Prostate gland (tissue), 2 donors: ENCODE results near the gene ELAVL1. TPM values are rescaled to one million over a fixed set of nuclear protein-coding genes. Genes with fewer than 3 reads are reported as not detected.

Experiments
- DNase-seq: peaks from one replicate; pipeline ENCODE4 v3.0.0-alpha.2; 2019; ENCODE audit warnings: low spot score
- H3K27ac ChIP-seq, 2 donors: fragments of 200-600 bp; sonication (generic); 2 replicates each; pipeline ENCODE4 v1.5.1; 2017 to 2019
- H3K27me3 ChIP-seq: fragments of 200-600 bp; sonication (generic); replicated peaks from 2 replicates; pipeline ENCODE4 v1.5.1; 2019; ENCODE audit not compliant: insufficient read depth
- H3K36me3 ChIP-seq, 2 donors: fragments of 200-600 bp; sonication (generic); 1 replicate in 1 of 2; 2 replicates in 1 of 2; pipeline versions ENCODE4 v1.5.1 to v1.8.1; 2017 to 2019
- H3K4me1 ChIP-seq: fragments of 200-600 bp; sonication (generic); replicated peaks from 2 replicates; pipeline ENCODE4 v1.5.1; 2019
- H3K4me3 ChIP-seq, 2 donors: fragments of 200-600 bp; sonication (generic); 2 replicates each; pipeline ENCODE4 v1.5.1; 2017 to 2019
- H3K9me3 ChIP-seq: fragments of 200-600 bp; sonication (generic); 2 replicates; pipeline ENCODE4 v1.5.1; 2017
- POLR2A ChIP-seq: fragments of 450-650 bp; IDR thresholded peaks from one replicate; pipeline ENCODE4 v1.6.1; 2016; ENCODE audit warnings: antibody characterized with exemption, mild to moderate bottlenecking
- POLR2AphosphoS5 ChIP-seq: sonication (generic); formaldehyde crosslinking; IDR thresholded peaks from one replicate; pipeline ENCODE4 v1.6.1; 2017; ENCODE audit warnings: antibody characterized with exemption
- WGBS: methylation state at CpG from one replicate; pipeline ENCODE4 v1.1.5; 2018; 5-methylcytosine and 5-hydroxymethylcytosine counted together
- intact Hi-C: fragments of 100-400 bp; cut with DNase I; formaldehyde crosslinking; loops from one replicate; pipeline ENCODE4 v1.14.2; 2022
- total RNA-seq, 2 donors: library from RNA; depleted of rRNA; stranded (reverse); fragments of >200 nt; gene quantifications; one replicate each; pipeline ENCODE4 v1.1.0, GENCODE V29; 2016
- TF ChIP-seq, protein P1 (sequence below), 4 experiments: fragments of 200-600 bp in 2 of 4; fragments of 450-650 bp in 2 of 4; sonication (generic) in 2 of 4; IDR thresholded peaks; 1 replicate in 3 of 4; 2 replicates in 1 of 4; pipeline ENCODE4 v1.5.1; 2016 to 2019; ENCODE audit warnings: antibody characterized with exemption in 4 of 4, mild to moderate bottlenecking in 2 of 4, moderate library complexity in 2 of 4

ELAVL1 gene
- total RNA-seq, 2 donors from 2014 or later = 35.6 to 76.9 TPM

- 92% methylated on average over 17 of the region's 18 CpGs for WGBS
- Histone ChIP-seq H3K4me3 (no peak overlapping the region), H3K27ac (no peak overlapping the region), H3K36me3 (peaks cover 11 to 27% of the 10 kb centered on the region in 2 donors), H3K9me3 (no peaks in the 10 kb centered on the region), H3K27me3 (no peaks in the 10 kb centered on the region), H3K4me1 (no peaks in the 10 kb centered on the region)
- DNase-seq = no peak
- TF ChIP-seq POLR2A (no peak), POLR2AphosphoS5 (no peak)
- TF ChIP-seq, protein P1, sequence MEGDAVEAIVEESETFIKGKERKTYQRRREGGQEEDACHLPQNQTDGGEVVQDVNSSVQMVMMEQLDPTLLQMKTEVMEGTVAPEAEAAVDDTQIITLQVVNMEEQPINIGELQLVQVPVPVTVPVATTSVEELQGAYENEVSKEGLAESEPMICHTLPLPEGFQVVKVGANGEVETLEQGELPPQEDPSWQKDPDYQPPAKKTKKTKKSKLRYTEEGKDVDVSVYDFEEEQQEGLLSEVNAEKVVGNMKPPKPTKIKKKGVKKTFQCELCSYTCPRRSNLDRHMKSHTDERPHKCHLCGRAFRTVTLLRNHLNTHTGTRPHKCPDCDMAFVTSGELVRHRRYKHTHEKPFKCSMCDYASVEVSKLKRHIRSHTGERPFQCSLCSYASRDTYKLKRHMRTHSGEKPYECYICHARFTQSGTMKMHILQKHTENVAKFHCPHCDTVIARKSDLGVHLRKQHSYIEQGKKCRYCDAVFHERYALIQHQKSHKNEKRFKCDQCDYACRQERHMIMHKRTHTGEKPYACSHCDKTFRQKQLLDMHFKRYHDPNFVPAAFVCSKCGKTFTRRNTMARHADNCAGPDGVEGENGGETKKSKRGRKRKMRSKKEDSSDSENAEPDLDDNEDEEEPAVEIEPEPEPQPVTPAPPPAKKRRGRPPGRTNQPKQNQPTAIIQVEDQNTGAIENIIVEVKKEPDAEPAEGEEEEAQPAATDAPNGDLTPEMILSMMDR (IDR thresholded peaks at IDR 0.05) = no peak
- intact Hi-C loops = no loop called here
Observed at GRCh38 chr19:7911508-7912143, 93.8 kb downstream of the ELAVL1 start.

DNA sequence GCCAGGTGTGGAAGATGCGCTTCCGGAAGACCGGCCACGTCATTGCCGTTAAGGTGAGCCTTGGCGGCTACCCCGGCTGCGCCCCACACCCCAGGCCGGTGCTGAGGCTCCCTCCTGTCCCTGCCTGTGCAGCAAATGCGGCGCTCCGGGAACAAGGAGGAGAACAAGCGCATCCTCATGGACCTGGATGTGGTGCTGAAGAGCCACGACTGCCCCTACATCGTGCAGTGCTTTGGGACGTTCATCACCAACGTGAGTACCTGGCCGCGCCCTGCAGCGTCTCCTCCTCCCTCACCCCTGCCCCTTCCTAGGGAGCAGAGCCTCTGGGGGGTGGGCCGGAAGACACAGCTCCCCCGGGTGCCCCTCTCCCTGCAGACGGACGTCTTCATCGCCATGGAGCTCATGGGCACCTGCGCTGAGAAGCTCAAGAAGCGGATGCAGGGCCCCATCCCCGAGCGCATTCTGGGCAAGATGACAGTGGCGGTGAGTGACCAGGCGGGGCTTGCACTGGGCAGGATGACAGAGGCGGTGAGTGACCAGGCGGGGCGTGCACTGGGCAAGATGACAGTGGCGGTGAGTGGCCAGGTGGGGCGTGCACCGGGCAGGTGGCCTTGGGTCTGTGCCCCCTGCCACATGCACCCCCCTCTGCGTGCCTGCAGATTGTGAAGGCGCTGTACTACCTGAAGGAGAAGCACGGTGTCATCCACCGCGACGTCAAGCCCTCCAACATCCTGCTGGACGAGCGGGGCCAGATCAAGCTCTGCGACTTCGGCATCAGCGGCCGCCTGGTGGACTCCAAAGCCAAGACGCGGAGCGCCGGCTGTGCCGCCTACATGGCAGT, 94.9 kb downstream of the ELAVL1 start:
- peaks cover under 1% of the 10 kb centered on the region for H3K4me1 ChIP-seq
- 87% methylated on average over 54 of the region's 54 CpGs for WGBS
- intact Hi-C loops = no loop called here
- TF ChIP-seq POLR2AphosphoS5 (no peak), POLR2A (no peak)
- TF ChIP-seq, protein P1 (IDR thresholded peaks at IDR 0.05) = no peak
- H3K27me3 ChIP-seq = no peaks in the 10 kb centered on the region
- H3K36me3 ChIP-seq = peaks cover 11 to 27% of the 10 kb centered on the region in 2 donors
- H3K4me3 ChIP-seq = no peak overlapping the region
- H3K27ac ChIP-seq = no peak overlapping the region
- no peaks in the 10 kb centered on the region for H3K9me3 ChIP-seq
- no peak for DNase-seq

- Histone ChIP-seq H3K27ac (no peak overlapping the region), H3K4me1 (peaks cover 10% of the 10 kb centered on the region), H3K9me3 (no peaks in the 10 kb centered on the region), H3K36me3 (peaks cover 11 to 27% of the 10 kb centered on the region in 2 donors), H3K4me3 (no peak overlapping the region), H3K27me3 (no peaks in the 10 kb centered on the region)
- WGBS = 92% methylated on average over 21 of the region's 21 CpGs
- no peak for DNase-seq
- TF ChIP-seq, protein P1 (IDR thresholded peaks at IDR 0.05) = no peak
- TF ChIP-seq POLR2AphosphoS5 (no peak), POLR2A (no peak)
- intact Hi-C loops = no loop called here
Observed at GRCh38 chr19:7909471-7910067, 95.9 kb downstream of the ELAVL1 start.

DNA sequence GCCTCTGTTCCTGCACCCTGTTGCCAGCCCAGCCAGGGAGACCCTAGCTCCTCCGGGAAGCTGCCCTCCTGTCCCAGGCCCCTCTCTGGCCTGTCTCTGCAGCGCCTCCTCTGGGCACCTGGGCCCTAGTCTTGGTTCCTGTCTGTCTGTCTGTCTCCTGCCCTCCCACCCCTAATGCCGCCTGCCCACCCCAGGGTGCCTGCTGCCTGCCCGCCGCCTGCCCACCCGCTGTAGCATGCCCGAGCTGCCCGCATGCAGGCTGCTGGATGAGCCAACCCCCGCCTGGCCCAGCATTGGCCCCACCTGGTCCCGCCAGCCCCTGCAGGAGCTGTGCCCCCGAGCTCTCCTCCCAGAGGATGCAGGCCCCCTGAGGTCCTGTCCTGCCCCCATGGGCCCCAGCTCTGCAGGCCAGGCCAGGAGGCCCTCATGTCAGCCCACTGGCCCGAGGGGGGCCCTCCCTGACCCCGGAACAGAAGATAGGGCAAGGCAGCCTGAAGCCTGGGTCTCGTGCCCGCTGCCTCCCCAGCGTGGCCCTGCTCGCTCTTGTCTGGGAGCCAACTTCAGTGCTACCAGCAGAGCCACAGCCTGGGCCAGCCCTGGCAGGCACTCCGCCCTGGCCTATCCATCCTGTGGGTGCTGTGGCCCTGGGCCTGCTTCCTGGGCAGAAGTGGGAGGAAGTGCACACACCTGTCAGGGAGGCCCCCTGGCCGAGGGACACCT, 96.5 kb downstream of the ELAVL1 start:
- Histone ChIP-seq H3K9me3 (no peaks in the 10 kb centered on the region), H3K27ac (no peak overlapping the region), H3K27me3 (no peaks in the 10 kb centered on the region), H3K4me3 (no peak overlapping the region), H3K4me1 (peaks cover 12% of the 10 kb centered on the region), H3K36me3 (peaks cover 11 to 27% of the 10 kb centered on the region in 2 donors)
- WGBS = 82% methylated on average over 17 of the region's 19 CpGs
- DNase-seq = no peak
- intact Hi-C loops = no loop called here
- TF ChIP-seq POLR2AphosphoS5 (no peak), POLR2A (no peak)
- TF ChIP-seq, protein P1 (IDR thresholded peaks at IDR 0.05) = no peak

Other genes starting within 250 kb of the ELAVL1 start
- 10 to 100 TPM in 1 of 2 donors, not detected in 1; 11.0 TPM for gene CLEC4M, start 242.4 kb downstream of the ELAVL1 start, total RNA-seq
- gene EVI5L, start 175.4 kb downstream of the ELAVL1 start, total RNA-seq = 10 to 100 TPM; 24.0 to 25.7 TPM
- 1 to 10 TPM; 2.2 to 4.2 TPM for gene PRR36, start 131.3 kb downstream of the ELAVL1 start, total RNA-seq
- 10 to 100 TPM in 1 of 2 donors, 1 to 10 TPM in 1; 4.8 to 11.7 TPM for gene LRRC8E, start 117.1 kb downstream of the ELAVL1 start, total RNA-seq
- gene MAP2K7, start 101.8 kb downstream of the ELAVL1 start, total RNA-seq = 10 to 100 TPM; 21.6 to 45.2 TPM
- 1 to 10 TPM in 1 of 2 donors, not detected in 1; 3.2 TPM for gene TGFBR3L, start 90.8 kb downstream of the ELAVL1 start, total RNA-seq
- gene SNAPC2, start 85.3 kb downstream of the ELAVL1 start, total RNA-seq = 10 to 100 TPM; 37.4 to 95.0 TPM
- gene CTXN1, start 79.5 kb downstream of the ELAVL1 start, total RNA-seq = 10 to 100 TPM in 1 of 2 donors, 1 to 10 TPM in 1; 5.0 to 37.1 TPM
- 10 to 100 TPM; 47.3 to 83.4 TPM for gene TIMM44, start 62.0 kb downstream of the ELAVL1 start, total RNA-seq
- gene CCL25, start 47.1 kb upstream of the ELAVL1 start, total RNA-seq = not detected
- gene FBN3, start 144.0 kb upstream of the ELAVL1 start, total RNA-seq = 1 to 10 TPM; 3.1 to 5.2 TPM
- gene CERS4, start 203.7 kb upstream of the ELAVL1 start, total RNA-seq = 100 to 1,000 TPM; 170 to 176 TPM